ENCODE data around the gene DIS3L2.

- TF ChIP-seq, protein P1, sequence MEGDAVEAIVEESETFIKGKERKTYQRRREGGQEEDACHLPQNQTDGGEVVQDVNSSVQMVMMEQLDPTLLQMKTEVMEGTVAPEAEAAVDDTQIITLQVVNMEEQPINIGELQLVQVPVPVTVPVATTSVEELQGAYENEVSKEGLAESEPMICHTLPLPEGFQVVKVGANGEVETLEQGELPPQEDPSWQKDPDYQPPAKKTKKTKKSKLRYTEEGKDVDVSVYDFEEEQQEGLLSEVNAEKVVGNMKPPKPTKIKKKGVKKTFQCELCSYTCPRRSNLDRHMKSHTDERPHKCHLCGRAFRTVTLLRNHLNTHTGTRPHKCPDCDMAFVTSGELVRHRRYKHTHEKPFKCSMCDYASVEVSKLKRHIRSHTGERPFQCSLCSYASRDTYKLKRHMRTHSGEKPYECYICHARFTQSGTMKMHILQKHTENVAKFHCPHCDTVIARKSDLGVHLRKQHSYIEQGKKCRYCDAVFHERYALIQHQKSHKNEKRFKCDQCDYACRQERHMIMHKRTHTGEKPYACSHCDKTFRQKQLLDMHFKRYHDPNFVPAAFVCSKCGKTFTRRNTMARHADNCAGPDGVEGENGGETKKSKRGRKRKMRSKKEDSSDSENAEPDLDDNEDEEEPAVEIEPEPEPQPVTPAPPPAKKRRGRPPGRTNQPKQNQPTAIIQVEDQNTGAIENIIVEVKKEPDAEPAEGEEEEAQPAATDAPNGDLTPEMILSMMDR (IDR thresholded peaks at IDR 0.05; ENCODE audit: insufficient read depth, low read depth, low read length) = no peak
- no peak for TF ChIP-seq EZH2 (IDR thresholded peaks at IDR 0.05; ENCODE audit: insufficient read depth, low read length)
Measured at GRCh38 chr2:232225429-232225828, 263.9 kb downstream of the DIS3L2 start.
